PC-9 (cell line): ENCODE data around the gene GBE1. TPM values are rescaled to one million over a fixed set of nuclear protein-coding genes. Genes with fewer than 3 reads are reported as not detected.

Source experiments
- BruUV-seq: library from RNA; stranded (reverse); fragments of 400-500 nt; replicated peaks from 2 replicates; lab custom pipeline; 2021; lab: Mats Ljungman, UMichigan
- CTCF ChIA-PET: fragments of 300-600 bp; sonication (Branson Sonifier 250); formaldehyde crosslinking; loops from one replicate; lab custom pipeline; 2022; ENCODE audit warnings: antibody characterized with exemption; lab: Charles Lee
- POLR2A ChIA-PET: fragments of 300-600 bp; sonication (Branson Sonifier 250); formaldehyde crosslinking; loops from one replicate; lab custom pipeline; 2022; ENCODE audit warnings: antibody characterized with exemption; ENCODE audit not compliant: unreplicated experiment; lab: Charles Lee
- DNase-seq, 2 experiments: peaks; one replicate each; pipeline versions ENCODE4 v3.0.0 to v3.0.0-alpha.2; 2015 to 2022; ENCODE audit warnings: mixed read lengths in 1 of 2
- H2AFZ ChIP-seq: fragments of 200-600 bp; sonication (generic); 2 replicates; pipeline ENCODE4 v1.8.1; 2017; ENCODE audit warnings: antibody characterized with exemption
- H3F3A ChIP-seq: fragments of 200-600 bp; sonication (generic); 2 replicates; pipeline ENCODE4 v1.8.1; 2017; ENCODE audit warnings: antibody characterized with exemption, mild to moderate bottlenecking, low read depth; ENCODE audit not compliant: insufficient read depth
- H3K27ac ChIP-seq: fragments of 200-600 bp; sonication (generic); 2 replicates; pipeline ENCODE4 v1.6.1; 2016; ENCODE audit warnings: mixed run types
- H3K27me3 ChIP-seq: fragments of 200-600 bp; sonication (generic); 2 replicates; pipeline ENCODE4 v1.6.1; 2016; ENCODE audit warnings: low read depth, mixed run types; ENCODE audit not compliant: insufficient read depth
- H3K36me3 ChIP-seq: fragments of 200-600 bp; sonication (generic); 2 replicates; pipeline ENCODE4 v1.6.1; 2016; ENCODE audit warnings: low read depth, mixed run types
- H3K4me1 ChIP-seq: fragments of 200-600 bp; sonication (generic); replicated peaks from 2 replicates; pipeline ENCODE4 v1.6.1; 2016; ENCODE audit warnings: mixed run types; ENCODE audit not compliant: insufficient read depth
- H3K4me2 ChIP-seq: fragments of 200-600 bp; sonication (generic); 2 replicates; pipeline ENCODE4 v1.6.1; 2017; ENCODE audit warnings: mixed run types
- H3K4me3 ChIP-seq: fragments of 200-600 bp; sonication (generic); 2 replicates; pipeline ENCODE4 v1.6.1; 2016; ENCODE audit warnings: mixed run types
- H3K79me2 ChIP-seq: fragments of 200-600 bp; sonication (generic); 2 replicates; pipeline ENCODE4 v1.6.1; 2017; ENCODE audit warnings: low read depth, mixed run types
- H3K9me2 ChIP-seq: fragments of 200-600 bp; sonication (generic); 2 replicates; pipeline ENCODE4 v1.8.1; 2017; ENCODE audit warnings: mild to moderate bottlenecking; ENCODE audit not compliant: insufficient read depth
- H3K9me3 ChIP-seq: fragments of 200-600 bp; sonication (generic); 2 replicates; pipeline ENCODE4 v1.8.1; 2016; ENCODE audit warnings: low read depth; ENCODE audit not compliant: insufficient read depth
- H4K20me1 ChIP-seq: fragments of 200-600 bp; sonication (generic); 2 replicates; pipeline ENCODE4 v1.8.1; 2017; ENCODE audit not compliant: insufficient read depth
- CTCF ChIP-seq: fragments of 200-600 bp; sonication (generic); conservative IDR thresholded peaks from 2 replicates; pipeline ENCODE4 v1.6.1; 2017; ENCODE audit warnings: mixed run types, antibody characterized with exemption, mild to moderate bottlenecking, moderate library complexity
- EZH2 ChIP-seq: fragments of 200-600 bp; sonication (generic); IDR thresholded peaks from 2 replicates; pipeline ENCODE4 v1.8.0; 2017; ENCODE audit warnings: antibody characterized with exemption, low read depth
- intact Hi-C: fragments of 100-400 bp; cut with micrococcal nuclease; formaldehyde crosslinking; loops from one replicate; pipeline ENCODE4 v1.10.0; 2022; ENCODE audit not compliant: unreplicated experiment
- total RNA-seq: library from RNA; stranded (reverse); gene quantifications from 2 replicates; pipeline ENCODE4 v1.2.3, GENCODE V29; 2021

GBE1 gene
- total RNA-seq, 1 experiment from 2014 or later, result 31.2 TPM

GRCh38 chr3:81788610-81789009 is 27.2 kb upstream of the GBE1 start:
- CTCF ChIA-PET, result no interaction called here
- Histone ChIP-seq H3F3A (no peaks in the 10 kb centered on the region), H3K9me3 (no peaks in the 10 kb centered on the region), H3K79me2 (no peaks in the 10 kb centered on the region), H3K4me2 (no peak overlapping the region), H3K9me2 (no peaks in the 10 kb centered on the region; the same call in 1 of the 2 replicates), H2AFZ (no peak overlapping the region), H3K27ac (no peak overlapping the region), H3K4me1 (no peaks in the 10 kb centered on the region), H3K27me3 (no peaks in the 10 kb centered on the region), H4K20me1 (no peaks in the 10 kb centered on the region), H3K4me3 (no peak overlapping the region), H3K36me3 (no peaks in the 10 kb centered on the region)
- DNase-seq, result no peak
- TF ChIP-seq EZH2 (no peak), CTCF (no peak)
- POLR2A ChIA-PET, result no interaction called here
- BruUV-seq, result no TSS peak
- intact Hi-C loops, result no loop called here

- no peak for TF ChIP-seq EZH2
- no peak for TF ChIP-seq CTCF
- ChIA-PET CTCF (no interaction called here), POLR2A (no interaction called here)
- H3K4me2 ChIP-seq, result no peak overlapping the region
- intact Hi-C loops, result no loop called here
- DNase-seq, result no peak
- H3K9me3 ChIP-seq, result no peaks in the 10 kb centered on the region
- no peaks in the 10 kb centered on the region for H3K27me3 ChIP-seq
- H3K79me2 ChIP-seq, result no peaks in the 10 kb centered on the region
- no peaks in the 10 kb centered on the region for H3K4me1 ChIP-seq
- H3F3A ChIP-seq, result no peaks in the 10 kb centered on the region
- no TSS peak for BruUV-seq
- H3K4me3 ChIP-seq, result no peak overlapping the region
- no peak overlapping the region for H2AFZ ChIP-seq
- H4K20me1 ChIP-seq, result no peaks in the 10 kb centered on the region
- no peak overlapping the region for H3K27ac ChIP-seq
- H3K9me2 ChIP-seq, result no peaks in the 10 kb centered on the region; the same call in 1 of the 2 replicates
- H3K36me3 ChIP-seq, result no peaks in the 10 kb centered on the region
Observed at GRCh38 chr3:81788044-81788443, 26.6 kb upstream of the GBE1 start.

- ChIA-PET CTCF (no interaction called here), POLR2A (no interaction called here)
- H3K79me2 ChIP-seq, result no peaks in the 10 kb centered on the region
- TF ChIP-seq CTCF (no peak), EZH2 (no peak)
- no peaks in the 10 kb centered on the region for H3K4me1 ChIP-seq
- no peak overlapping the region for H3K4me3 ChIP-seq
- H3K36me3 ChIP-seq, result no peaks in the 10 kb centered on the region
- no peak overlapping the region for H2AFZ ChIP-seq
- no peaks in the 10 kb centered on the region for H4K20me1 ChIP-seq
- BruUV-seq, result no TSS peak
- no peak overlapping the region for H3K4me2 ChIP-seq
- H3F3A ChIP-seq, result no peaks in the 10 kb centered on the region
- intact Hi-C loops, result no loop called here
- H3K27ac ChIP-seq, result no peak overlapping the region
- no peaks in the 10 kb centered on the region for H3K27me3 ChIP-seq
- no peaks in the 10 kb centered on the region for H3K9me3 ChIP-seq
- no peak for DNase-seq
- H3K9me2 ChIP-seq, result no peaks in the 10 kb centered on the region; the same call in 1 of the 2 replicates
Observed at GRCh38 chr3:81782585-81782984, 21.1 kb upstream of the GBE1 start.
